ENCODE data around the gene ITGB4. TPM values are rescaled to one million over a fixed set of nuclear protein-coding genes. Genes with fewer than 3 reads are reported as not detected.

Gene ITGB4
- total and polyA plus RNA-seq, 9 of the 15 experiments (the other 6 are each of a cell fraction or from before 2014, with no cell fraction given): 0.05 to 2.8 (median 0.76) TPM; not detected in 3

- no peaks in the 10 kb centered on the region for H3K79me2 ChIP-seq (ENCODE audit: control insufficient read depth, insufficient read depth, low read length)
- H3K4me2 ChIP-seq (ENCODE audit: insufficient read depth, low read length): no peak overlapping the region
- POLR2A ChIA-PET: interaction anchor here (1.3 kb wide), 1 partner anchor 9 kb away, joined by 5 read pairs; no protein-coding TSS in a partner anchor
- no peaks in the 10 kb centered on the region; a peak in 1 of 5 replicates for H3K4me1 ChIP-seq (replicated peaks in 1 of 2; ENCODE audit: control insufficient read depth in 2 of 2, insufficient read depth in 2 of 2, low read length in 2 of 2)
- BruUV-seq (replicated peaks): no TSS peak
- in situ Hi-C loops (cut with MboI): no loop called here
- ATAC-seq (no peak), DNase-seq (ENCODE audit: extremely low read depth in 1 of 4, low spot score in 3 of 4) (no peak), FAIRE-seq (no peak)
- intact Hi-C loops (cut with micrococcal nuclease): no loop called here
- H3K36me3 ChIP-seq (ENCODE audit: control insufficient read depth, insufficient read depth, low read length): peaks cover 8% of the 10 kb centered on the region; the same call in 2 of the 3 replicates
- no peak overlapping the region for H2AFZ ChIP-seq (ENCODE audit: low read depth, low read length)
- 8% methylated on average over 2 of the region's 2 CpGs for WGBS (ENCODE audit: insufficient coverage, low coverage, missing lambda C conversion rate)
- TF ChIP-seq ZNF277 (CRISPR knock-in tag; IDR thresholded peaks at IDR 0.05; ENCODE audit: borderline replicate concordance) (no peak), PREB (CRISPR knock-in tag; IDR thresholded peaks at IDR 0.05) (no peak), NFRKB (IDR thresholded peaks at IDR 0.05; ENCODE audit: low read depth) (no peak), ZC3H11A (IDR thresholded peaks at IDR 0.05; ENCODE audit: low read depth, low read length) (no peak), USF1 (CRISPR knock-in tag; IDR thresholded peaks at IDR 0.05) (no peak)
- H3K9ac ChIP-seq (ENCODE audit: insufficient read depth in 1 of 2, low read depth in 2 of 2, low read length in 2 of 2): no peak overlapping the region
- H3K9me1 ChIP-seq (ENCODE audit: control insufficient read depth, insufficient read depth, low read length): no peaks in the 10 kb centered on the region
- no peak overlapping the region for H3K27ac ChIP-seq (ENCODE audit: extremely low read depth, low read depth, low read length)
- no peak overlapping the region for H3K4me3 ChIP-seq
- CTCF ChIA-PET (ENCODE audit: low intra/inter-chr PET ratio): no interaction called here
- H3K9me3 ChIP-seq (replicated peaks; ENCODE audit: control insufficient read depth, insufficient read depth, low read depth, low read length): no peaks in the 10 kb centered on the region
- peaks cover 0 to 5% of the 10 kb centered on the region in 2 experiments; a peak in 2 of 5 replicates for H3K27me3 ChIP-seq (ENCODE audit: control insufficient read depth in 2 of 2, insufficient read depth in 2 of 2, low read length in 2 of 2)
- no peaks in the 10 kb centered on the region; the same call in 1 of the 2 replicates for H4K20me1 ChIP-seq (replicated peaks; ENCODE audit: control insufficient read depth, insufficient read depth, low read length)
Measured at GRCh38 chr17:75712446-75712845, 8.8 kb upstream of the ITGB4 start.

All from K562 (cell line).